ENCODE measurements around the gene SALL2. TPM values are rescaled to one million over a fixed set of nuclear protein-coding genes. Genes with fewer than 3 reads are reported as not detected.

The SALL2 gene
- polyA plus RNA-seq, 4 donors: 54.3 to 65.8 (median 59.0) TPM

- no peak for DNase-seq (ENCODE audit: low read depth in 4 of 4, low spot score in 2 of 4)
These were observed 2.5 kb upstream of the SALL2 start for GRCh38 chr14:21528381-21529348.

GRCh38 chr14:21527318-21527679, 1.2 kb upstream of the SALL2 start:
- DNase-seq (ENCODE audit: low read depth in 4 of 4, low spot score in 2 of 4): no peak

DNA sequence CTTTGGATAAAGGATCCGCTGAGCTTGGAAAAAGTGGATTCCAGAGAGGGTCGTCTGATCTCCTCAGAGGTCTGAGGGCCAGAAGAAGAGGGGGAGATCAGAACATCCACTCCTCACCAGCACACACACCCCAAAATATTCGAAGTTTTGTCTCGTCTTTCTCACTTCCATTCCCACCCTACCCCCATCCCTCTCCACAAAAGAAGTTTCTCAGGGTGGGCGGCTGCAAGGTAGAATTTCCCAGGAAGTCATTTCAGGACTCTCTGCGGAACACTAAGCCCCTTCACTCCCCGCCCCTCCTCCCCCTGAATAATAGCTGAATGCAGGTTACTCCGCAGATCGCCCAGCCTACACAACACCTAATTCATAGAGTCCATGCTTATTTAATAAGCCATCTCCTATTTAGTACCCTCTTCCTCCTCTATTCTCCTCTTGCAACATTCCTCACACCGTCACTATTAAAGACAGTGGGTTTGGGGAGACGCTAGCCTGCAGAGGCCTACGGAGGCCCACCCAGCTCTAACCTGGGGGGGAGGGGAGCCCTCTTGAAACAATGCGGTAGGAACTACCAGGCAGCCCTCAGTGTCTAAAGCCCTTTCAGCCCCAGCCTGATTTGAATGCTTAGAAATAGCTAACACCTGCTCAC, 649 bp upstream of the SALL2 start:
- DNase-seq (ENCODE audit: low read depth in 4 of 4, low spot score in 2 of 4): peak in 1 of 4 donors; percentile 56

DNA sequence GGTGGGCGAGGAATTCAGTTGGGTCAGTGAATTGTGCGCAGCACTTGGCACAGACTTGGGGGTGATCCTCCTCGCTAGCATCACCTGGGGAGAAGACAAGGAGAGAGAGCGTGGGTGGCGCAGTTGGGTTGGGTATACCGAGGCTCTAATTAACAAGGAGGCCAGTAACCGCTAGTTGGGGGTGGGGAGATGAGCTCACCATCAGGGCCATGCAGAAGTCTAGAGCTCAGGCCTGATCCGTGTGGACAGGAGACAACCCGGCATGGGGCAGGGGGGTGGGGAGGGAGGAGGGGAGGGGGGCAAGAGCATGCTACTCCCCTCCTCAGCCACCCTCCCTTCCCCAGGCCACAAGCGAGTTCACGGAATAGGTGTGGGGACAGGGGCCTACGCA, 580 bp downstream of the SALL2 start:
- peak in 1 of 4 donors; percentile 32 for DNase-seq (ENCODE audit: low read depth in 4 of 4, low spot score in 2 of 4)

DNA sequence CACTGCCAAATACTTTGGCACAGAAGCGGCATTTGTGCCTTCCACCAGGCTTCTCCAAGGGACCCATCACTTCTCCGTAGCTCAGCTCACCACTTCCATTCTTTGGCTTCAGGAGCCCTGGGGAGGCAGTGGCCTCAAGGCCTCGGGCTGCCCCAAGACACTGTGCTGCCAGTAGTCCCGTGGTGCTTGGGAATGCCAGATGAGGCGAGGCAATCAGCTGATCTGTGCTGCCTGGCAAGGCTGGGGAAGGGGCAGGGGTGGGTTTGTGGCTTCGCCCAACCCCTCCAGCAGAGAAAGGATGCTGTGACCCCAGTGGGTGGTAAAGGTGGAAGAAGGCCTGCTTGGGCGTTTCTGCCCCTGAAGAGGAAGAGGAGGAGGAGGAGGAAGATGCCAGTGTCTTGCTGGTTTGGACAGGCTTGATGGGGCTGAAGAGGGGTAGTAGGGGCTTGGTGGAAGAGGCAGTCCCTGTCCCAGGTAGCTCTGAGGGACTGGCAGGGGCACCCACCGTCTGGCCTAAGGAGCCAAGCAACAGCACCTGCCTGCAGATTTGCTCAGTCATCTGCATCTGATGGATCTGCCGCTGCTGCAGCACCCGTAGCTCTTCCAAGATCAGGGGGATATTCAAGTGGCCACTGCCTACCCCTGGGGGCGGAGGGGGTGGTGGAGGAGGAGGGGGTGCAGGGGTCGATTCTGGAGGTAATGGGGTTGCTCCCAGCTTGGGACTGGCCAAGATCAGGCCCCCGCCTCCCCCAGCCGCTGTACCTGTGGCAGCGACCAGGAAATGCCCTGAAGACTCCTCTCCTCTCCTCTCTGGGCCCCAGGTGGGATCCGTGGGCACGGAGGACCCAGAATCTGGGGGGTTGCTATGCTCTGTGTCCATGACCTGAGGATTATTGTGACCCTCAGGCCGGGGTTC, 1.3 kb downstream of the SALL2 start:
- no peak for DNase-seq (ENCODE audit: low read depth in 4 of 4, low spot score in 2 of 4)

DNA sequence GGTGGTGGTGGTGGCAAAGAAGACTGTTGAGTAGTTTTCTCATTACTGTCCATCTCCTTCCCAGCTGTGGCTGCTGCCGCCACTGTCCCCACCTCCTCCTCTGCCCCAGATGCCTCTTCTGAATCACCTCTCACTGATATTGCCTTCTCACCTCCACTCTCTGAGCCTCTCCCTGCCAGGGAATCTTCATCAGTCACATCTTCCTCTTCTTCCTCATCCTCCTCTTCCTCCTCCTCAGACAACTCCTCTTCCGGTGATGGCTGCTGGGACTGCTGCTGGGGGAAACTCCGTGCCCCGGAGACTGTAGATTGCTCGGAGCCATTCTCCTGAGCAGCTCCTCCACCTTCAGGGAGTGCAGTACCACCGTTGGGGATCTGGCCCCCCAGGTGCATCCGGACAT, 2.9 kb downstream of the SALL2 start:
- DNase-seq (ENCODE audit: low read depth in 4 of 4, low spot score in 2 of 4): no peak

- no peak for DNase-seq (ENCODE audit: low read depth in 4 of 4, low spot score in 2 of 4)
These were observed 4.6 kb downstream of the SALL2 start for GRCh38 chr14:21521501-21521900.

DNA sequence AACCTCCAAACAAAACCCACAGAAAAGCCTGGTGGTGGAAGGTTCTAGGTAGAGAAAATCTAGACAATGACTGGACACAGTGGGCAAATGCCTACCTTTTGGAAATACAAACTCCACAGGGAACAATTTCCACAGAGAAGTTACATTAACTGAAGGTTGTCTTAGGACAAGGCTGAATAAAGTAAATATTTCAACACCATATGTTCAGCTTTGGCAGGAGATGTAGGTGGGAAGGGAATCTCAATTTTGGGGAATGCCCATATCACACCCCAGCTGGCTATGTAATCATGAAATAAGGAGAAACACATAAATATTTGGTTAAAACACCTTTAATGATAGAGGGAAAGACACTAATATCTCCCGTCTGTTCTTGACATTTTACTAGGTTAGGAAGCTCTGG, 5.4 kb downstream of the SALL2 start:
- no peak for DNase-seq (ENCODE audit: low read depth in 4 of 4, low spot score in 2 of 4)

GRCh38 chr14:21518725-21519124, 7.4 kb downstream of the SALL2 start:
- no peak for DNase-seq (ENCODE audit: low read depth in 4 of 4, low spot score in 2 of 4)

DNA sequence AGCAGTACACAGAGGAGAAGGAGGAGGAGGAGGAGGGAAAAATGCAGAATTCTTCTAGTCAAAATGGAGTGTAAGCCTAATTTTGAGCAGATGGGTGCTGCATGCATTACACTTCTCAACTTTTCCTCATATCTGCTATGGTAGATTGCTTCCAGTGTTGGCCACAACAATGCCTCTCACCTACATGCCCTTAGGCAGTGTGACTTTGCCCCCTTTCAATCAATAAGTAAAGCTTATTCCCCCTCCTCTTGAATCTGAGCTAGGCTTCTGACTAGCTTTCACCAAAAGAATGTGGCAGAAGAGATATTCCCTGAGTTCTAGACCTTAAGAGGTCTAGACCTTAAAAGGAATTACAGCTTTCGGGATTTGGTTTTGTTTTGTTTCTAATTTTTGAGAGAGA, 11.8 kb downstream of the SALL2 start:
- no peak for DNase-seq (ENCODE audit: low read depth in 4 of 4, low spot score in 2 of 4)

DNA sequence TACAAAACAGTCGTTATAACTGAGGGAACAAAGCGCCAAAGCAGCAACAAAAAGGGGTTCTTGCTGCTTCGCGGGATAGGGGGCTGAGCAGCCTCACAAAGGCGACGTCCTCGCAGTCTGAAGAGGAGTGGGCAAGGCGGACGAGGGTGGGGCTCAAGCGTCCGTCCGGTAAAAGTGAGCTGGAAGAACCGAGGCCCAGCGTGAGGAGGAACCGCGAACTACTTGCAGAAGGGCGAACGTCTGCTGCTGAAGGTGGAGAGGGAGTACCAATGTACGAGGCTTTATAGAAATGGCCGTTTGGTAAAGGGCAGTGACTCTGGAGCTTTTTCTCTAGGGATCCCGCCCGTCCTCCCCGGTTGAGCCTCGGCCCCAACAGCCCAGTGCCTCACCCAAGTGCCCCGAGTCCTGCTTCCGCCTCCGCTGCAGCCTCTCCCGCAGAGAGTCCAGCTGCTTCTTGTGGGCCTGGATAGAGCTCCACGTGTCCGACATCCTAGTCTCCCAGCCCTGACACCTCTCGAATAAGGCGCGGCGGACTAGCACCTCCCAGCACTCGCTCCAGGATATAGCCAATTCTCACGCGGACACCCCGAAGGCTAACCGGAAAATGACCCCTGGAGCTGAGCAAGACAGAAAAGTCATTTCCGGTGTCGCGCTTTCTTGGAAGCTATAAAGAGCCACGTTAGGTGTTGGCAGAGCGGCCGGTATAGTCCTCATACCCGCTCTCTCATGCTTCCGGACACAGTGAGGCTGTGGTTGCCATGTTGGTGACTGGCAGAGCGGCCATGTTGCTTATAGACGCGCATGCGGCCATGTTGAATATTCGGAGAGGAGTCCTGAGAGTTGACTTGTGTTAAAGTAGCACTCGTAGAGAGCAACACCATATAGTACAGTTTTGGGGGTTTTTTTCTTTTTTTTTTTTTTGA, 15.2 kb downstream of the SALL2 start, which contains the start of gene METTL3:
Gene METTL3, minus strand, starts transcription at position 606 of the 923 bp plus-strand sequence. Its CDS starts 117 bp downstream, at position 489.
- DNase-seq (ENCODE audit: low read depth in 4 of 4, low spot score in 2 of 4): peak; percentile 95 to 99 (median 96)

GRCh38 chr14:21509432-21510143, 16.6 kb downstream of the SALL2 start:
- DNase-seq (ENCODE audit: low read depth in 4 of 4, low spot score in 2 of 4): no peak

GRCh38 chr14:21506557-21506956, 19.6 kb downstream of the SALL2 start:
- DNase-seq (ENCODE audit: low read depth in 4 of 4, low spot score in 2 of 4): no peak

- no peak for DNase-seq (ENCODE audit: low read depth in 4 of 4, low spot score in 2 of 4)
These were observed 21.1 kb downstream of the SALL2 start for GRCh38 chr14:21505012-21505553.

GRCh38 chr14:21503376-21503775, 22.8 kb downstream of the SALL2 start:
- no peak for DNase-seq (ENCODE audit: low read depth in 4 of 4, low spot score in 2 of 4)

DNA sequence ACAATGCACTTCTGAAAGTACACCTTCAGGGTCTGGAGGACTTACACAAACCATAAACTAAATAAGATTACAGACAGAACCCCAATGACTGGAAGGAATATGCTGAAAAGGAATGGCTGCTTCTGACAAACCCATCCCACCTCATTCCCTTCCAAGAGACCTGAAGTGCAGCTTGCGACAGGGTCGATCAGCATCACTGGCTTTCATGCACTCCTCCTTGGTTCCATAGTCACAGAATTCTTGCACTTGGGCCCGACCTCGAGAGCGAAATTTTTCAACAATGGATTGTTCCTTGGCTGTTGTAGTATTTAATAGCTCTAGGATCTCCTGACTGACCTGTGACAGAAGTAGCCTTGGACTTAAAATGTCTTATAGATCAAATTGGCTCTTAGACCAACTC, 24.6 kb downstream of the SALL2 start:
- no peak for DNase-seq (ENCODE audit: low read depth in 4 of 4, low spot score in 2 of 4)

DNA sequence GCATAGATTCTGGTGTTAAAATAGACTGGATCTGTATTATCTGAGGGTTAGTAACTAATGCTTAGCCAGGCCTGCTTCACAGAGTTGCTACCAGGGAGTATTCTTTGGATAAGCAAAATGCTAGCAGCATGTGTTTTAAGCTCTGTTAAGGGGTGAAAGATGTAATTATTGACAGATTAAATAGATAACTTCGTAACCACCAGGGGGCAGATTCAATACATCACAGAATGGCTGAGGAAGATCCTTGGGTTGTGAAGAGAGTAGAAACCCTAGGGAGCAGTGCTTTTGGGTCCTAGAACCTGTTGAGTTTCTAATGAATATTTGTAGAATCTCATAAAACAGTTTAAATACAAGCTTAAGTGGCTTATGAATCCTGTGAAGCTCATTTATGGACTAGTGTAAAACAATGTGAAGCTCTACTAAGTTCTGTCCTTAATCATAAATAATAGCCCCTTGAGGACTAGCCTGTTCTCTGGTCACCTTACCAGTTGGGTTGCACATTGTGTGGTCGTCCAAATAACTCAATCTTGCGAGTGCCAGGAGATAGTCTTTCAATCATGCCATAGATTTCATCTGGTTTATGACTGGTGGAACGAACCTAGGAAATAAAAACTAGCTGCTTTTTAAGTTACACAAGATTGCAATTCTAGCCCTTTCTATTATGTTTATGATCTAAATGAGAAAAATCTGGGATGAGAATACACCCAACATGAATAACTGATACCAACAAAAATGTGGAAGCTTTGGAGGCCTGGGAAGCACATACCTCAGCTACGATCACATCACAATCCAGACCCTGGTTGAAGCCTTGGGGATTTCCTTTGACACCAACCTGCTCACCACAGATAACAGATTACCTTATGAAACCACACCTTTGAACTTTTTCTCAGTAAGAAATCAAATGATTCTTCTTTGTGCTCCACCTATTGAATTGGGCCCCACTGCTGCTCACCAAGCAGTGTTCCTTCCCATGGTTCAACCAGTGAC, 27.3 kb downstream of the SALL2 start:
- peak in 2 of 4 donors; percentile 32 to 36 for DNase-seq (ENCODE audit: low read depth in 4 of 4, low spot score in 2 of 4)

DNA sequence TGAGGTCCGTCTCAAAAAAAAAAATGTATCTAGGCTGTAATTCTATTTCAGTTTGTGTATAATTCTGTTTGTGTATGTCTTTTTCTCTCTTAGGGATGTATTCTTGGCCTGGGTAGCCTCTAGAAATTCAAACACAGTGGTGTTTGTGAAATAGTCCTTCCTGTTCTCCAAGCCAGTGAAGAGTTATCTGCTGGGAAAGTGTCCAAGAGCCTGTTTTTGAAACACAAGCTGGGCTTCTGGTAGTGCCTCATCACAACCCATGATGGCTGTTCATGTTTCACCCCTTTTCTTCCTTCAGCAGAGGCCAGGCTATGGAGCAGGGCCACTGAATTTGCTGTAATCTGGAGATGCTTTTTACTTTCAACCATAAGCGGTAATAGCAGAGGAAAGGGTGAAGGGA, 29.7 kb downstream of the SALL2 start:
- no peak for DNase-seq (ENCODE audit: low read depth in 4 of 4, low spot score in 2 of 4)

Measured in left renal cortex interstitium (tissue), 4 donors.